Ishikawa (cell line): ENCODE results near the gene ARHGEF28.

ENCODE experiments used
- EP300 ChIP-seq: IDR thresholded peaks from 2 replicates; pipeline ENCODE4 v1.6.1; 2012; ENCODE audit warnings: borderline replicate concordance
- TEAD4 ChIP-seq: IDR thresholded peaks from 2 replicates; pipeline ENCODE4 v1.6.1; 2012
- YY1 ChIP-seq: IDR thresholded peaks from 2 replicates; pipeline ENCODE4 v1.6.1; 2012; ENCODE audit warnings: low read depth

GRCh38 chr5:73732045-73732444 is 106.0 kb downstream of the ARHGEF28 start:
- TF ChIP-seq TEAD4 (no peak), EP300 (no peak), YY1 (no peak)
